Liver (tissue), 3 donors: Measurements from ENCODE around the gene ABHD17A.

Experiments
- JUND ChIP-seq, 2 donors: IDR thresholded peaks; 2 replicates each; pipeline ENCODE4 v1.6.1; 2016; ENCODE audit warnings: antibody characterized with exemption in 2 of 2
- TAF1 ChIP-seq: conservative IDR thresholded peaks from 2 replicates; pipeline ENCODE4 v1.6.1; 2016; ENCODE audit warnings: antibody characterized with exemption, mild to moderate bottlenecking
- TF ChIP-seq, protein P1 (sequence below): fragments of 150-350 bp; IDR thresholded peaks from 2 replicates; pipeline ENCODE4 v1.5.1; 2017; ENCODE audit warnings: improper control_type of control experiment, low read depth, low read length; ENCODE audit not compliant: missing input control
- TF ChIP-seq, protein P2 (sequence below): IDR thresholded peaks from 2 replicates; pipeline ENCODE4 v1.6.1; 2016; ENCODE audit warnings: antibody characterized with exemption, mild to moderate bottlenecking
- donor health status: healthy.
- donor health status: healthy.

DNA sequence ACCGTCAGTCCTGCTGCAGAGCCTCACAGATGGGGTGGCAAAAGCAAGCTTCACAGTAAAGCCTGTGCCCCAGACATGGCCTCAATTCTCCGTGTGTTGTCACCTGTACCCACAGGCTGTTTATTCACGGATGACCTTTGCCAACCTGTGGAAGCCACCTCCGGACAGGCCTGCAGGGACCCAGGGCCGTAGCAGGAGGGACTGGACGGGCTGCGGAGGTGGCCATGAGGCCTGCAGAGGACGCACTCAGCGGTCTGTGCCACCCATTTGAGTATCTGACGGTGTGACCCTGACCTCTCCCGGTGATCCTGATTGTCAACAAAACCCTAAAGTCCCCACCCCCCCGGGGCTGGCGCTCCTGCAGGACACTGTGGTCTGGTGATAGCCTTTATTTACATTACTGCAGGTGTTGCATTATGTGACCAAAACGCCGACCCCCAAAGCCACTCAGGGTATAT, 14.1 kb downstream of the ABHD17A start:
- TF ChIP-seq, protein P1, sequence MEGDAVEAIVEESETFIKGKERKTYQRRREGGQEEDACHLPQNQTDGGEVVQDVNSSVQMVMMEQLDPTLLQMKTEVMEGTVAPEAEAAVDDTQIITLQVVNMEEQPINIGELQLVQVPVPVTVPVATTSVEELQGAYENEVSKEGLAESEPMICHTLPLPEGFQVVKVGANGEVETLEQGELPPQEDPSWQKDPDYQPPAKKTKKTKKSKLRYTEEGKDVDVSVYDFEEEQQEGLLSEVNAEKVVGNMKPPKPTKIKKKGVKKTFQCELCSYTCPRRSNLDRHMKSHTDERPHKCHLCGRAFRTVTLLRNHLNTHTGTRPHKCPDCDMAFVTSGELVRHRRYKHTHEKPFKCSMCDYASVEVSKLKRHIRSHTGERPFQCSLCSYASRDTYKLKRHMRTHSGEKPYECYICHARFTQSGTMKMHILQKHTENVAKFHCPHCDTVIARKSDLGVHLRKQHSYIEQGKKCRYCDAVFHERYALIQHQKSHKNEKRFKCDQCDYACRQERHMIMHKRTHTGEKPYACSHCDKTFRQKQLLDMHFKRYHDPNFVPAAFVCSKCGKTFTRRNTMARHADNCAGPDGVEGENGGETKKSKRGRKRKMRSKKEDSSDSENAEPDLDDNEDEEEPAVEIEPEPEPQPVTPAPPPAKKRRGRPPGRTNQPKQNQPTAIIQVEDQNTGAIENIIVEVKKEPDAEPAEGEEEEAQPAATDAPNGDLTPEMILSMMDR: no peak
- peak in 1 of 2 donors; percentile 62 for TF ChIP-seq JUND (IDR thresholded peaks at IDR 0.05)
- TF ChIP-seq, protein P2, sequence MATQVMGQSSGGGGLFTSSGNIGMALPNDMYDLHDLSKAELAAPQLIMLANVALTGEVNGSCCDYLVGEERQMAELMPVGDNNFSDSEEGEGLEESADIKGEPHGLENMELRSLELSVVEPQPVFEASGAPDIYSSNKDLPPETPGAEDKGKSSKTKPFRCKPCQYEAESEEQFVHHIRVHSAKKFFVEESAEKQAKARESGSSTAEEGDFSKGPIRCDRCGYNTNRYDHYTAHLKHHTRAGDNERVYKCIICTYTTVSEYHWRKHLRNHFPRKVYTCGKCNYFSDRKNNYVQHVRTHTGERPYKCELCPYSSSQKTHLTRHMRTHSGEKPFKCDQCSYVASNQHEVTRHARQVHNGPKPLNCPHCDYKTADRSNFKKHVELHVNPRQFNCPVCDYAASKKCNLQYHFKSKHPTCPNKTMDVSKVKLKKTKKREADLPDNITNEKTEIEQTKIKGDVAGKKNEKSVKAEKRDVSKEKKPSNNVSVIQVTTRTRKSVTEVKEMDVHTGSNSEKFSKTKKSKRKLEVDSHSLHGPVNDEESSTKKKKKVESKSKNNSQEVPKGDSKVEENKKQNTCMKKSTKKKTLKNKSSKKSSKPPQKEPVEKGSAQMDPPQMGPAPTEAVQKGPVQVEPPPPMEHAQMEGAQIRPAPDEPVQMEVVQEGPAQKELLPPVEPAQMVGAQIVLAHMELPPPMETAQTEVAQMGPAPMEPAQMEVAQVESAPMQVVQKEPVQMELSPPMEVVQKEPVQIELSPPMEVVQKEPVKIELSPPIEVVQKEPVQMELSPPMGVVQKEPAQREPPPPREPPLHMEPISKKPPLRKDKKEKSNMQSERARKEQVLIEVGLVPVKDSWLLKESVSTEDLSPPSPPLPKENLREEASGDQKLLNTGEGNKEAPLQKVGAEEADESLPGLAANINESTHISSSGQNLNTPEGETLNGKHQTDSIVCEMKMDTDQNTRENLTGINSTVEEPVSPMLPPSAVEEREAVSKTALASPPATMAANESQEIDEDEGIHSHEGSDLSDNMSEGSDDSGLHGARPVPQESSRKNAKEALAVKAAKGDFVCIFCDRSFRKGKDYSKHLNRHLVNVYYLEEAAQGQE: peak; percentile 78
- TF ChIP-seq TAF1: no peak
